Mucosa of stomach (tissue), 1 donor: ENCODE measurements around the gene RTP4.
"Not testable (repeated sequence)": the region's sequence is repeated elsewhere in the genome, so short reads cannot be mapped to it uniquely, and the experiment has no call there.

ENCODE experiments used
- H3K27me3 ChIP-seq: one replicate; pipeline ENCODE4 v1.7.0; 2013; ENCODE audit warnings: mild to moderate bottlenecking, low read length; ENCODE audit not compliant: control insufficient read depth, insufficient read depth
- H3K36me3 ChIP-seq: one replicate; pipeline ENCODE4 v1.7.0; 2013; ENCODE audit warnings: low read length; ENCODE audit not compliant: control insufficient read depth, insufficient read depth
- H3K4me1 ChIP-seq: one replicate; pipeline ENCODE4 v1.7.0; 2013; ENCODE audit warnings: mild to moderate bottlenecking, low read length; ENCODE audit not compliant: control insufficient read depth, insufficient read depth
- H3K4me3 ChIP-seq: one replicate; pipeline ENCODE4 v1.7.0; 2013; ENCODE audit warnings: low read length
- H3K9ac ChIP-seq: one replicate; pipeline ENCODE4 v1.7.0; 2013; ENCODE audit warnings: mild to moderate bottlenecking, low read length, moderate library complexity
- H3K9me3 ChIP-seq: one replicate; pipeline ENCODE4 v1.7.0; 2013; ENCODE audit warnings: mild to moderate bottlenecking, low read length, moderate library complexity; ENCODE audit not compliant: control insufficient read depth
- donor health status: Pancreatic carcinoma.

The RTP4 gene

GRCh38 chr3:187382609-187383151 lies 14.5 kb downstream of the RTP4 start:
- H3K27me3 ChIP-seq = no peaks in the 10 kb centered on the region
- H3K9me3 ChIP-seq = no peaks in the 10 kb centered on the region
- H3K4me1 ChIP-seq = peaks cover 4% of the 10 kb centered on the region
- H3K36me3 ChIP-seq = no peaks in the 10 kb centered on the region
- H3K4me3 ChIP-seq = no peak overlapping the region
- no peak overlapping the region for H3K9ac ChIP-seq

- no peaks in the 10 kb centered on the region for H3K27me3 ChIP-seq
- peaks cover 4% of the 10 kb centered on the region for H3K4me1 ChIP-seq
- no peaks in the 10 kb centered on the region for H3K9me3 ChIP-seq
- no peak overlapping the region for H3K9ac ChIP-seq
- H3K4me3 ChIP-seq = no peak overlapping the region
- H3K36me3 ChIP-seq = no peaks in the 10 kb centered on the region
Measured at GRCh38 chr3:187383246-187383645, 15.1 kb downstream of the RTP4 start.

- H3K4me3 ChIP-seq = no peak overlapping the region
- no peak overlapping the region for H3K9ac ChIP-seq
- H3K9me3 ChIP-seq = no peaks in the 10 kb centered on the region
Measured at GRCh38 chr3:187385296-187385695, 17.1 kb downstream of the RTP4 start.

DNA sequence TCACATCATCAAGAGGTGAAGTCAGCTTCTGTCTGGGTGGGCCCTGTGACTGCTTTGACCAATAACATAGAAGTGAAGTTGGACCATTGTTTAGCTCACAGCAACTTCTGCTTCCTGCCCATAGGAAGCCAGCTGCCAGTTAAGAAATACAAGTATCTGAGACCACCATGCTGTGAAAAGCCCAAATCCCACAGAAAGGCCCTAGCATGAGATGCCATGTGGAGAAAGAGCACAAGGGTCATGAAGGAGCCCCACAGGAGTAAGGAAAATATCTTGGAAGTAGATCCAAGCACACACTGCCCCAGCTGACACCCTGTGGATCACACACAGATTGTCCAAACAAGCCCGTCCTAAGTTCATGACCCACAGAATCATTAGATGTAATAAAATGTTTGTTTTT lies 28.5 kb downstream of the RTP4 start:
- no peaks in the 10 kb centered on the region for H3K27me3 ChIP-seq
- no peak overlapping the region for H3K9ac ChIP-seq
- no peaks in the 10 kb centered on the region for H3K36me3 ChIP-seq
- no peak overlapping the region for H3K4me3 ChIP-seq
- peaks cover 4% of the 10 kb centered on the region for H3K4me1 ChIP-seq
- H3K9me3 ChIP-seq = no peaks in the 10 kb centered on the region

More at GRCh38 chr3:187385296-187385695, 17.1 kb downstream of the RTP4 start:
- no peaks in the 10 kb centered on the region for H3K27me3 ChIP-seq
- H3K36me3 ChIP-seq = no peaks in the 10 kb centered on the region
- peaks cover 4% of the 10 kb centered on the region for H3K4me1 ChIP-seq

DNA sequence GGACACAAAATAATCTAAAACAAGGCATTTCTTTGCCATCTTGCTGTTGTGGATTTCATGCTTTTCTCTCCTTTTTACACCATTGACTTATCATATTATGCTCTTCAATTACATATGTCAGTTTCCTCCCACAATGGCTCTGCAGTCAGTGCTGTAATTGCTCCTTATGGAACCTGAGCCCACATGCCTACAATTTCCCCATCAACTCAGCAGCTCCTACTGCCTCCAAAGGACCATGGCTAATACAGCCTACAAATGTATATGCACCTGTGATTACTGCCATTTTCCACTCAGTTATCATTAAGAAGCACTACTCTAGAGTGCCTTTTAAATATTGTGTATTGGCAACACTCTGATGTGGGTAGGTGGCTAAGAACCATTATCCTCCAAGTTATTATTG lies 30.8 kb downstream of the RTP4 start:
- no peaks in the 10 kb centered on the region for H3K9me3 ChIP-seq
- peaks cover 6% of the 10 kb centered on the region for H3K4me1 ChIP-seq
- no peak overlapping the region for H3K9ac ChIP-seq
- H3K27me3 ChIP-seq = no peaks in the 10 kb centered on the region
- H3K4me3 ChIP-seq = no peak overlapping the region
- H3K36me3 ChIP-seq = no peaks in the 10 kb centered on the region

DNA sequence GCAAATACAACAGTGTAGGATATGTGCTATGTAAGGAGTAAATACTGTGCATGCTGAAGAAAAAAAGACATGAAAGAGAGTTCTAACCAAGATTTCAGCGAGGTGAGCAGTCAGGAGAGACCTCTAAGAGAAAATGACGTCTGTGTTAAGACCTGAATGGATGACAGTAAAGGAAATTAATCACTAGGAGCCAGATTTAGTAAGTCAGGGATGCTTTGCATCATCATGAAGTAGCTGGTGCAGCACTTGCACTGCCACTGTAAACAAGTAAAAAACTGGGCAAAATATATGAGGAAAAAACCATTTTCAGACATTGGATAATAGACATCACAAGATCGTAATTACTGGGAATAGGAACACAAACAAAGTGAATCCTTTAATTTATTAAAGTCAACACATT lies 32.6 kb downstream of the RTP4 start:
- H3K36me3 ChIP-seq = no peaks in the 10 kb centered on the region
- no peak overlapping the region for H3K9ac ChIP-seq
- H3K27me3 ChIP-seq = no peaks in the 10 kb centered on the region
- H3K9me3 ChIP-seq = no peaks in the 10 kb centered on the region
- H3K4me3 ChIP-seq = no peak overlapping the region
- peaks cover 5% of the 10 kb centered on the region for H3K4me1 ChIP-seq

- Histone ChIP-seq H3K9ac (no peak overlapping the region), H3K36me3 (no peaks in the 10 kb centered on the region), H3K4me3 (no peak overlapping the region), H3K9me3 (no peaks in the 10 kb centered on the region), H3K27me3 (no peaks in the 10 kb centered on the region), H3K4me1 (peaks cover 5% of the 10 kb centered on the region)
Measured at GRCh38 chr3:187401856-187402255, 33.7 kb downstream of the RTP4 start.

DNA sequence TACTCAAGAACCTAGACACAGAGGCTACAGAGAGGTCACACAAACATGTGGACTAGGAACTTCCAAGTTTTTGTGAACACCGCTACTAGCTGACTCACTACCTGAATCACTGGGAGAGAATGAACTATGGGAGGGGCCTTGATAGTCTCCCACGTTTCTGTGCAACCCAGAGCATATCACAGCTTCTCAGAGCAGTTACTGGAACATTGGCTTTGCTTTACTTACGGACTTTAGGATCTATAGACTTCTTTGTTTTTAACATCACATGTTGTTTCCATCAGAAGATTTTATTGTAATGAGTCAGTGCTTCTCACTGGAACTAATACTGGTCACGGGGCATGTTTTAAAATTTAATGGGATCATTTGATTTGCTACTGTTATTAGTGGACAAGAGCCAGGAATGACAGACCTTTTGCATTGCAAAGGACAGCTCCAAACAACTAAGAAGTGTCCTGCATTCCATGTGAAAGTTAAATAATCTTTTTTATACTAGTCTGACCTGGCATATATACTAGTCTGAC lies 35.6 kb downstream of the RTP4 start:
- Histone ChIP-seq H3K9me3 (no peaks in the 10 kb centered on the region), H3K4me3 (no peak overlapping the region), H3K4me1 (peaks cover 5% of the 10 kb centered on the region), H3K27me3 (no peaks in the 10 kb centered on the region), H3K9ac (no peak overlapping the region), H3K36me3 (no peaks in the 10 kb centered on the region)

- Histone ChIP-seq H3K4me1 (peaks cover 5% of the 10 kb centered on the region), H3K9ac (no peak overlapping the region), H3K27me3 (no peaks in the 10 kb centered on the region), H3K9me3 (no peaks in the 10 kb centered on the region), H3K4me3 (no peak overlapping the region), H3K36me3 (no peaks in the 10 kb centered on the region)
Measured at GRCh38 chr3:187406927-187407326, 38.7 kb downstream of the RTP4 start.

DNA sequence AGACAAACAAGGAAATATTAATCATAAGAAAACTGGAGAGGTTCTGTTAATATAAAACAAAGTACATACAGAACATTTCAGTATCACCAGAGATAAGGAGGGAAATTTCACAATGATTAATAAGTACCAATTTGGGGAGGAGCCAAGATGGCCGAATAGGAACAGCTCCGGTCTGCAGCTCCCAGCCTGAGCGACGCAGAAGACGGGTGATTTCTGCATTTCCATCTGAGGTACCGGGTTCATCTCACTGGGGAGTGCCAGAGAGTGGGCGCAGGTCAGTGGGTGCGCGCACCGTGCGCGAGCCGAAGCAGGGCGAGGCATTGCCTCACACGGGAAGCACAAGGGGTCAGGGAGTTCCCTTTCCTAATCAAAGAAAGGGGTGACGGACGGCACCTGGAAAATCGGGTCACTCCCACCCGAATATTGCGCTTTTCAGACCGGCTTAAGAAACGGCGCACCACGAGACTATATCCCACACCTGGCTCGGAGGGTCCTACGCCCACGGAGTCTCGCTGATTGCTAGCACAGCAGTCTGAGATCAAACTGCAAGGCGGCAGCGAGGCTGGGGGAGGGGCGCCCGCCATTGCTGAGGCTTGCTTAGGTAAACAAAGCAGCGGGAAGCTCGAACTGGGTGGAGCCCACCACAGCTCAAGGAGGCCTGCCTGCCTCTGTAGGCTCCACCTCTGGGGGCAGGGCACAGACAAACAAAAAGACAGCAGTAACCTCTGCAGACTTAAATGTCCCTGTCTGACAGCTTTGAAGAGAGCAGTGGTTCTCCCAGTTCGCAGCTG lies 44.0 kb downstream of the RTP4 start:
- not testable (repeated sequence) for H3K36me3 ChIP-seq, H3K27me3 ChIP-seq, H3K4me3 ChIP-seq, H3K9me3 ChIP-seq, H3K4me1 ChIP-seq, H3K9ac ChIP-seq
